Brain pericyte (primary cell): ENCODE measurements around the gene SCRN2.
A peak's percentile ranks its signal among the peaks of the same experiment; 100 is the strongest.

Source experiments
- DNase-seq: peaks from one replicate; pipeline ENCODE4 v3.0.0-alpha.2; 2012; ENCODE audit warnings: low read depth, low spot score

Gene SCRN2

GRCh38 chr17:47846716-47847340 is 5.8 kb upstream of the SCRN2 start:
- DNase-seq: no peak

- no peak for DNase-seq
Observed at GRCh38 chr17:47845716-47846075, 4.6 kb upstream of the SCRN2 start.

GRCh38 chr17:47844814-47845715 is 4.0 kb upstream of the SCRN2 start:
- DNase-seq: no peak

- DNase-seq: no peak
Observed at GRCh38 chr17:47844227-47844626, 3.2 kb upstream of the SCRN2 start.

- no peak for DNase-seq
Observed at GRCh38 chr17:47843391-47843730, 2.3 kb upstream of the SCRN2 start.

- DNase-seq: no peak
Observed at GRCh38 chr17:47841488-47842291, 617 bp upstream of the SCRN2 start.

- DNase-seq: no peak
Observed at GRCh38 chr17:47840001-47840741, 902 bp downstream of the SCRN2 start.

- no peak for DNase-seq
Observed at GRCh38 chr17:47839071-47839470, 2.0 kb downstream of the SCRN2 start.

GRCh38 chr17:47838636-47839035 is 2.4 kb downstream of the SCRN2 start:
- DNase-seq: no peak

- DNase-seq: no peak
Observed at GRCh38 chr17:47837401-47838039, 3.6 kb downstream of the SCRN2 start.

- no peak for DNase-seq
Observed at GRCh38 chr17:47836601-47837000, 4.5 kb downstream of the SCRN2 start.

GRCh38 chr17:47834756-47835155 is 6.3 kb downstream of the SCRN2 start:
- DNase-seq: no peak

- DNase-seq: no peak
Observed at GRCh38 chr17:47831934-47832327, 9.1 kb downstream of the SCRN2 start.

GRCh38 chr17:47831003-47831933 is 9.8 kb downstream of the SCRN2 start, which contains the start of the genes LRRC46 and MRPL10:
TSS of gene LRRC46 (plus strand) at chr17:47831670. CDS start at chr17:47831990, 320 bp downstream.
TSS of gene MRPL10 (minus strand) at chr17:47831541. CDS start at chr17:47831511, 30 bp downstream.
- DNase-seq: peak; percentile 79

- no peak for DNase-seq
Observed at GRCh38 chr17:47830396-47831002, 10.6 kb downstream of the SCRN2 start.

GRCh38 chr17:47829870-47830269 is 11.2 kb downstream of the SCRN2 start:
- DNase-seq: no peak

- no peak for DNase-seq
Observed at GRCh38 chr17:47823519-47823918, 17.6 kb downstream of the SCRN2 start.

GRCh38 chr17:47822785-47823184 is 18.3 kb downstream of the SCRN2 start:
- DNase-seq: no peak
